Measurements from ENCODE around the gene PLEKHH1. TPM values are rescaled to one million over a fixed set of nuclear protein-coding genes. Genes with fewer than 3 reads are reported as not detected.

Gene PLEKHH1
- total and polyA plus RNA-seq, 9 of the 15 experiments (the other 6 are each of a cell fraction or from before 2014, with no cell fraction given): 0.76 to 5.9 (median 2.9) TPM

DNA sequence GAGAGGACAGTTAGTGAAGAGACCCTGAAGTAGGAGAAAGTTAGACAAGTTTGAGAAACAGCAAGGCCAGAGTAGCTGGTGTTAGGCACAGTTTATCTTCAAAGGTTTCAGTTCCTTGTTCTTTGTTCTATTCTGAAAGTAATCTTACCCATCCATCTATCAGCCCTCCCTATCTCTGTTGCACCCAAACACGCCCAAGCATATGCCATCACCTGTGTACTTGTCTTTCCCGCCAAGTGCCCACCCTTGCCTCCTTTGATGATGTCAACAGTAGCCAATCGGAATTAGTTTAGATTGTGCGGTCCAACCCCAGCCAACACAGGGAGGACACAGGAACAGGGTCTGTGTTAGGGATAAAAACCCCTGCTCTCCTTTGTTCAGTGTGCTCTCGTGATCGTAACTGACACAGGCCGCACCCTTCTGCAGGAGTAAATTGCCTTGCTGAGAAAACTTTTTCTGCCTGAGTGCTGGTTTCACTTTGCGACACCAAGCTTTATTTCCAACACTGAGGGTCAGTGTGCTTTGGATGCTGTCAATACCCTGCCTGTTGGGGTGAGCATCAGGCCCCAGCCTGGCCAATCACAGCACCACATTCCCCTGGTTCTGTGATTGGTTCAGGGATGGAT is 39.9 kb upstream of the PLEKHH1 start (continued):
- TF ChIP-seq FOXK1 (CRISPR knock-in tag; IDR thresholded peaks at IDR 0.05; ENCODE audit: borderline replicate concordance) (no peak), NFXL1 (CRISPR knock-in tag; IDR thresholded peaks at IDR 0.05) (no peak), NFIX (CRISPR knock-in tag; IDR thresholded peaks at IDR 0.05; ENCODE audit: low read depth) (no peak), ZNF707 (CRISPR knock-in tag; conservative IDR thresholded peaks at IDR 0.05) (no peak), GABPB1 (CRISPR knock-in tag; IDR thresholded peaks at IDR 0.05) (no peak), ELF1 (tag; IDR thresholded peaks at IDR 0.05) (no peak), NCOA4 (IDR thresholded peaks at IDR 0.05; ENCODE audit: partially characterized antibody) (no peak), SPI1 (IDR thresholded peaks at IDR 0.05; ENCODE audit: borderline replicate concordance, low read depth, low read length) (no peak), ZNF217 (CRISPR knock-in tag; IDR thresholded peaks at IDR 0.05) (no peak), DIDO1 (tag; IDR thresholded peaks at IDR 0.05; ENCODE audit: low read depth) (no peak), ZKSCAN8 (CRISPR knock-in tag; IDR thresholded peaks at IDR 0.05) (no peak)
- TF ChIP-seq, protein P1, sequence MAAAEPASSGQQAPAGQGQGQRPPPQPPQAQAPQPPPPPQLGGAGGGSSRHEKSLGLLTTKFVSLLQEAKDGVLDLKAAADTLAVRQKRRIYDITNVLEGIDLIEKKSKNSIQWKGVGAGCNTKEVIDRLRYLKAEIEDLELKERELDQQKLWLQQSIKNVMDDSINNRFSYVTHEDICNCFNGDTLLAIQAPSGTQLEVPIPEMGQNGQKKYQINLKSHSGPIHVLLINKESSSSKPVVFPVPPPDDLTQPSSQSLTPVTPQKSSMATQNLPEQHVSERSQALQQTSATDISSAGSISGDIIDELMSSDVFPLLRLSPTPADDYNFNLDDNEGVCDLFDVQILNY (CRISPR knock-in tag; IDR thresholded peaks at IDR 0.05): no peak
- TF ChIP-seq, protein P2, sequence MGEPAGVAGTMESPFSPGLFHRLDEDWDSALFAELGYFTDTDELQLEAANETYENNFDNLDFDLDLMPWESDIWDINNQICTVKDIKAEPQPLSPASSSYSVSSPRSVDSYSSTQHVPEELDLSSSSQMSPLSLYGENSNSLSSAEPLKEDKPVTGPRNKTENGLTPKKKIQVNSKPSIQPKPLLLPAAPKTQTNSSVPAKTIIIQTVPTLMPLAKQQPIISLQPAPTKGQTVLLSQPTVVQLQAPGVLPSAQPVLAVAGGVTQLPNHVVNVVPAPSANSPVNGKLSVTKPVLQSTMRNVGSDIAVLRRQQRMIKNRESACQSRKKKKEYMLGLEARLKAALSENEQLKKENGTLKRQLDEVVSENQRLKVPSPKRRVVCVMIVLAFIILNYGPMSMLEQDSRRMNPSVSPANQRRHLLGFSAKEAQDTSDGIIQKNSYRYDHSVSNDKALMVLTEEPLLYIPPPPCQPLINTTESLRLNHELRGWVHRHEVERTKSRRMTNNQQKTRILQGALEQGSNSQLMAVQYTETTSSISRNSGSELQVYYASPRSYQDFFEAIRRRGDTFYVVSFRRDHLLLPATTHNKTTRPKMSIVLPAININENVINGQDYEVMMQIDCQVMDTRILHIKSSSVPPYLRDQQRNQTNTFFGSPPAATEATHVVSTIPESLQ (CRISPR knock-in tag; IDR thresholded peaks at IDR 0.05): no peak
- TF ChIP-seq, protein P3, sequence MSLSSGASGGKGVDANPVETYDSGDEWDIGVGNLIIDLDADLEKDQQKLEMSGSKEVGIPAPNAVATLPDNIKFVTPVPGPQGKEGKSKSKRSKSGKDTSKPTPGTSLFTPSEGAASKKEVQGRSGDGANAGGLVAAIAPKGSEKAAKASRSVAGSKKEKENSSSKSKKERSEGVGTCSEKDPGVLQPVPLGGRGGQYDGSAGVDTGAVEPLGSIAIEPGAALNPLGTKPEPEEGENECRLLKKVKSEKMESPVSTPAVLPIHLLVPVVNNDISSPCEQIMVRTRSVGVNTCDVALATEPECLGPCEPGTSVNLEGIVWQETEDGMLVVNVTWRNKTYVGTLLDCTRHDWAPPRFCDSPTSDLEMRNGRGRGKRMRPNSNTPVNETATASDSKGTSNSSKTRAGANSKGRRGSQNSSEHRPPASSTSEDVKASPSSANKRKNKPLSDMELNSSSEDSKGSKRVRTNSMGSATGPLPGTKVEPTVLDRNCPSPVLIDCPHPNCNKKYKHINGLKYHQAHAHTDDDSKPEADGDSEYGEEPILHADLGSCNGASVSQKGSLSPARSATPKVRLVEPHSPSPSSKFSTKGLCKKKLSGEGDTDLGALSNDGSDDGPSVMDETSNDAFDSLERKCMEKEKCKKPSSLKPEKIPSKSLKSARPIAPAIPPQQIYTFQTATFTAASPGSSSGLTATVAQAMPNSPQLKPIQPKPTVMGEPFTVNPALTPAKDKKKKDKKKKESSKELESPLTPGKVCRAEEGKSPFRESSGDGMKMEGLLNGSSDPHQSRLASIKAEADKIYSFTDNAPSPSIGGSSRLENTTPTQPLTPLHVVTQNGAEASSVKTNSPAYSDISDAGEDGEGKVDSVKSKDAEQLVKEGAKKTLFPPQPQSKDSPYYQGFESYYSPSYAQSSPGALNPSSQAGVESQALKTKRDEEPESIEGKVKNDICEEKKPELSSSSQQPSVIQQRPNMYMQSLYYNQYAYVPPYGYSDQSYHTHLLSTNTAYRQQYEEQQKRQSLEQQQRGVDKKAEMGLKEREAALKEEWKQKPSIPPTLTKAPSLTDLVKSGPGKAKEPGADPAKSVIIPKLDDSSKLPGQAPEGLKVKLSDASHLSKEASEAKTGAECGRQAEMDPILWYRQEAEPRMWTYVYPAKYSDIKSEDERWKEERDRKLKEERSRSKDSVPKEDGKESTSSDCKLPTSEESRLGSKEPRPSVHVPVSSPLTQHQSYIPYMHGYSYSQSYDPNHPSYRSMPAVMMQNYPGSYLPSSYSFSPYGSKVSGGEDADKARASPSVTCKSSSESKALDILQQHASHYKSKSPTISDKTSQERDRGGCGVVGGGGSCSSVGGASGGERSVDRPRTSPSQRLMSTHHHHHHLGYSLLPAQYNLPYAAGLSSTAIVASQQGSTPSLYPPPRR (CRISPR knock-in tag; IDR thresholded peaks at IDR 0.05; ENCODE audit: borderline replicate concordance): no peak
- TF ChIP-seq, protein P4, sequence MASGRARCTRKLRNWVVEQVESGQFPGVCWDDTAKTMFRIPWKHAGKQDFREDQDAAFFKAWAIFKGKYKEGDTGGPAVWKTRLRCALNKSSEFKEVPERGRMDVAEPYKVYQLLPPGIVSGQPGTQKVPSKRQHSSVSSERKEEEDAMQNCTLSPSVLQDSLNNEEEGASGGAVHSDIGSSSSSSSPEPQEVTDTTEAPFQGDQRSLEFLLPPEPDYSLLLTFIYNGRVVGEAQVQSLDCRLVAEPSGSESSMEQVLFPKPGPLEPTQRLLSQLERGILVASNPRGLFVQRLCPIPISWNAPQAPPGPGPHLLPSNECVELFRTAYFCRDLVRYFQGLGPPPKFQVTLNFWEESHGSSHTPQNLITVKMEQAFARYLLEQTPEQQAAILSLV (tag; IDR thresholded peaks at IDR 0.05): no peak
- TF ChIP-seq, protein P5, sequence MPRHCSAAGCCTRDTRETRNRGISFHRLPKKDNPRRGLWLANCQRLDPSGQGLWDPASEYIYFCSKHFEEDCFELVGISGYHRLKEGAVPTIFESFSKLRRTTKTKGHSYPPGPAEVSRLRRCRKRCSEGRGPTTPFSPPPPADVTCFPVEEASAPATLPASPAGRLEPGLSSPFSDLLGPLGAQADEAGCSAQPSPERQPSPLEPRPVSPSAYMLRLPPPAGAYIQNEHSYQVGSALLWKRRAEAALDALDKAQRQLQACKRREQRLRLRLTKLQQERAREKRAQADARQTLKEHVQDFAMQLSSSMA (CRISPR knock-in tag; IDR thresholded peaks at IDR 0.05): no peak
- TF ChIP-seq, protein P6, sequence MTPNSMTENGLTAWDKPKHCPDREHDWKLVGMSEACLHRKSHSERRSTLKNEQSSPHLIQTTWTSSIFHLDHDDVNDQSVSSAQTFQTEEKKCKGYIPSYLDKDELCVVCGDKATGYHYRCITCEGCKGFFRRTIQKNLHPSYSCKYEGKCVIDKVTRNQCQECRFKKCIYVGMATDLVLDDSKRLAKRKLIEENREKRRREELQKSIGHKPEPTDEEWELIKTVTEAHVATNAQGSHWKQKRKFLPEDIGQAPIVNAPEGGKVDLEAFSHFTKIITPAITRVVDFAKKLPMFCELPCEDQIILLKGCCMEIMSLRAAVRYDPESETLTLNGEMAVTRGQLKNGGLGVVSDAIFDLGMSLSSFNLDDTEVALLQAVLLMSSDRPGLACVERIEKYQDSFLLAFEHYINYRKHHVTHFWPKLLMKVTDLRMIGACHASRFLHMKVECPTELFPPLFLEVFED (CRISPR knock-in tag; conservative IDR thresholded peaks at IDR 0.05): no peak

Measured in K562 (cell line).